NCI-H82 treated with DMSO at 0.1 percent for 48 hours (cell line): ENCODE measurements around the gene KCNA10.

Experiments
- DNase-seq: peaks from one replicate; lab custom pipeline; 2025; ENCODE audit not compliant: unreplicated experiment; lab: John Stamatoyannopoulos, UW

Gene KCNA10

DNA sequence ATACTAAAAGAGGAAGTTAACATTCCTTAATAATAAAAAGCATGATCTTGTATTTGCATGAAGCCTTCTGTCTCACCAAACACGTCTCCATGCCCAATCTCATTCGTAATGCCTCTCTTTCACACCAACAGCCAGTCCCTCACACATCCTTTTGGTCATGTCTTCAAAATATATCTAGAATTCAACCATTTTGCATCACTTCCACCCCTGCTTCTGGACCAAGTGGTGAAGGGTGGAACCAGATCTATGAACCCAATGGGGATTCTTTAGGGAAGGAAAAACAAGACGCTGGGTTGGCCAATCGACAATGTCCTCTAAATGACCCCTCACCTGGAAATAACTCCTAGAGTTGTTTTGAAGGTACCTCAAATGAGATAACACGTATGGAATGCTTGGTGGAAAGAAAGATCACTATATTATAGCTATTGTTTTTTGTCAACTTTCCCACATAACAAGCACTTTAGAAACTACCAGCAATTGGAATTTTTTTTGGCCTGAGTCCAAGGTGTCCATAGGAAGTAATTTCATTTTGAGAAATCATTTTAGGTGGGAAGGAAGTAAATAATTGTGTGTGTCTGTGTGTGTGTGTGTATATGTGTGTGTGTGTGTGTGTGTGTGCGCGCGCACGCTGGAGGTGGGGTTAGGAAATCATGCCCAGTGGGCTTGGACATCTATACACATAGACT, at the start of gene KCNA10:
Gene KCNA10, minus strand, starts transcription at position 51 of the 686 bp plus-strand sequence. CDS start 388 bp downstream, outside the sequence.
- no peak for DNase-seq

DNA sequence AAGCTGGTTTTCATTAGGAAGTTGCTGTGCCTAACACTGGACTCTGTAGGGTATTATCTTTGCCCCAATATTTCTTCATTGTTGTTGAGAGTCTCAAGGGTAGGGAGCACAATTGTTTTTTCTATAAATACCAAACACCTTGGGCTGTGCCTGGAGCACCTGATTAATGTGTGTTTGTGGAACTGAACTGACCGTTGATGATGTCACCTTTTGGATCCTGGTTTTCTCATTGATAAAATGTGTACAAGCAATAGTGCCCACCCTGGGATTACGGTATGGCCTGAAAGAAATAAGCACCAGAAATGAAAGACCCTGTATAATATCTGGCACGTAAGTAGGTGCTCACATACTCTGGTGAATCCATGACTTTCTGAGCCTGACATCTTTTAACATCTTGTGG, 47.9 kb upstream of the KCNA10 start:
- DNase-seq = no peak

DNA sequence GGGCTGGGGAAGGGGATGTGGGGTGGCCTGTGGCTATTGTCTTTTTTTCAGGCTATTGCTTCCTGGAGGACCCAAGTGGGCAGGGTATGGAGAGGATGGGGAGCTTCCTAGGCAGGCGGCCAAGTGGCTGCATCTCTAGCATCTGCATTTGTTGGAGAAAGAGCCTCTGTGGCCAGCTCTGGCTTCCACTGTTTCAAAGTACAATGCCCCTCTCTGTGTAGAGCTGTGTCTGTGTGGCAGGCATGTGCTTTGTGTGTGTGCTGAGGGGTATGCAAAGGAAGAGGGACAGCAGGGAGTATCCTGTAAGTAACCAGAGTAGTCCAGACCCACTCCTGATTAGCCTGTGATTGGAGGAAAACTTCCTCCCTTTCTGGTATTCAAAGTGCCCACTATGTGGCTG, 46.6 kb upstream of the KCNA10 start:
- DNase-seq = no peak

DNA sequence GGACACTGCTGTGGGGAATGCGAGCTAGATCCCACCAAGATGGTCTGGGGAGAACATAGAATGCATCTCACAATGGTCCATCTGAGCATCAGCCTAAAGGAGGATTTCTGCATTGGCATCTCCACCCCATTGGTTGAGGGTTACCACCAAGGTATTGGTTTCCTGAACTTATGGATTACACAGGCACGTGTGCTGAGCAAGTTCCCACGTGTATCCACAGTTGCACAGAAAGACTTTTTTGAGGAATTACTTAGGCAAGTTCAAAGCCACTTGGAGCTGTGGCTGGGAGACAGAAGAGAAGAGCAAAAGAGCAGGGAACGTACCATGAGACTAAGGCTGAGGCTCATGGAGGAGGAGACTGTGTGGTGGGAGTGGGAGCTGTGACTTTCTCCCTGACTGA, 44.1 kb upstream of the KCNA10 start:
- no peak for DNase-seq

DNA sequence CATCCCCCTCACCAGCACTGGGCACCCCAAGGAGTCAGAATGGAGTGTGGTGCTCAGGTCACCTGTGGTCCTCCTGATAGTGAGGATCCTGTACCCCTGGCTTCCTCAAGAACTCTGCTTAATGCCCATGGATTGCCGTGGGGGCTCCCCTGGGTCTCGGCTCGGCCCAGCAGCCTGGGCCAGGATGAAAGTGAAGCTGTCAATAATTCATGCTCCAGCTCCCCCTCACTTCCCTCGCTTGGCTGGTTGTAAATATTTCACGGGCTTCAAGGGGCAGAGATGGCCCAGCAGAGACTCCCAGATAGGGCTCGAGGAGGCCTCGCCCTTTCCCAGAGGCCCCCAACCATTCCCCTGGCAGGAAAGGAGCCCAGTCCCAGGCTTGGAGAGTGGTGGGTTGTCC, 42.6 kb upstream of the KCNA10 start:
- no peak for DNase-seq

DNA sequence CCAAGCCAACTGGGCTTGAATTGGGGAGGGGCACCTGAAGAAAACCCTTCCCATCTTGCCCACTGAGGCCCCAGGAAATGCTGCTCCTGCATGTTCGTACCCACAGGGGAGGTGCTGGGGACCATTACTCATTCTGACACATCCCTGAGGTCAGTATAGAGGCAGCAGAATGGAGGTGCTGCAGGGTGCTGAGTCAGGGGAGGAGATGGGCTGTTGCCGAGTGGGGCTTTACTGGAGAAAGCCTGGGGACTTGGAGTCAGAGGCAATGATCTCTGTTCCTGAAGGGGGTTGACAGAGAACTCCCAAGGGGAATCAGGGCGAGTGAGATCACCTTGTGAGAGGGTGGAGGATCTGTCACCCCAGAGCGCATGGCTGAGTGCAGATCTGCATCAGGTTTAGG, 40.2 kb upstream of the KCNA10 start:
- DNase-seq = no peak

DNA sequence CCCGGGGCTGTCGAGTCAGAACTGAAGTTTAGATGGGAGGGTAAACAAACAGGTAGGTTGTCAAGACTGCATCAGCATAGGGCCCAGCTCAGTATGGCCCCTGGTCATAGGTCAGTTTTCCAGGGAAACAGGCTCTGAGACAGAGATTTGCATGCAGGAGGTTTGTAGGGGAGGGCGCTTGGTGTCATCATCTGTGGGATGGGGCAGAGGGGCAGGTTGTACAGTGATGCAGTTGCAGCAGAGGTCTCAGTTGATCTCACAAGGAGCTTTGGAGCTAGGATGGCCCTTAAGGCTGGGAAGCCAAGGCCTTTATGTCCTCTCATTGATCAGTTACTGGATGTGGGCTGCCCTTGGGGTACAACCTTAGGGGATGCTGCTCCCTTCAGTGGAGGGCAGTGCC, 38.5 kb upstream of the KCNA10 start:
- DNase-seq = no peak

DNA sequence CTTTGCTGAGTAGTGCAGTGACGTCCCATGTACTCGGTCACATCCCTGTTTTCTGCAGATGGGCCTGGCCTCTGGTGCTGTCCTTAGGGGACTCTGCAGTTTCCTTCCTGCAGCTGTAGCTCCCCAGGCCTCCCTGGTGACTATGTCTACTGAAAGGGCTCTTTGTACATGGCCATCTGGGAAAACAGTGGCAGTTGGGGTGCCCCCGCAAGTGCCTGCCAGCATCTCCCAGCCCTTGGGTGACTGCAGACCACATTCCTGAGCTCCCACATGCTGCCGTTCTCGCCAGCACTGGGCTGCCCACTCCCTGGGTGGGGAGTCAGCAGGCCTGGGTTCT, 37.5 kb upstream of the KCNA10 start:
- DNase-seq = no peak

DNA sequence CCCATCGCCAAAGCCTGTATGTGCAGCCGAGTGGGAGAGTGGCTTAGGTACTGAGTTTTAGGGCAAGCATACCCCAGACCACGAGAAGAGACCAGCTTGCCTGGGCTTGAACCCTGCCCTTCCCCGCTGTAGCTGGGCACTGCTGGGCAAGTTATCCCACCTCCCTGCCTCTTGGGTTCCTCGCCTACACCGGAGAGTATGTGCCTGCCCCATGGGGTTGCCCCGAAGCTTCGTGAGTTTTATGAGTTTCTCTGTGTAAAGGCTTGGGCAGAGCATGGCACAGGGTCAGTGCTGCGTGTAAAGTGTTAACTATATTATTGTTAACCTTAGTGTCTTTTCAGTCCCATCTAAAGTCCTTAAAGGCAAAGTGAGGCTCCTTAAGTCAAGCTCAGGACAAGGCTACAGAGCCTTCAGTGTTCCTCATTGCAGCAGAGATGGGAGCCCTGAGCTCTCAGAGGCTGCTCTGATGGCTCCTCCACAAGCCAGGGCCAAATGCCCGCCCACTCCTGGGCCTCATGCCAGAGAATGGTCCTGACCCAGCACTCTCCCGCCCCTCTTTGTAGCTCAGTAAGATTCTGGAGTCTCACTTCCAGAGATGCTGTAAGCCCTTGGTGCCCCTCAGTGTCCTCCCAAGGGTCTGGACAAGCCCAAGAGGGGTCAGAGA, 37.0 kb upstream of the KCNA10 start:
- DNase-seq = no peak

DNA sequence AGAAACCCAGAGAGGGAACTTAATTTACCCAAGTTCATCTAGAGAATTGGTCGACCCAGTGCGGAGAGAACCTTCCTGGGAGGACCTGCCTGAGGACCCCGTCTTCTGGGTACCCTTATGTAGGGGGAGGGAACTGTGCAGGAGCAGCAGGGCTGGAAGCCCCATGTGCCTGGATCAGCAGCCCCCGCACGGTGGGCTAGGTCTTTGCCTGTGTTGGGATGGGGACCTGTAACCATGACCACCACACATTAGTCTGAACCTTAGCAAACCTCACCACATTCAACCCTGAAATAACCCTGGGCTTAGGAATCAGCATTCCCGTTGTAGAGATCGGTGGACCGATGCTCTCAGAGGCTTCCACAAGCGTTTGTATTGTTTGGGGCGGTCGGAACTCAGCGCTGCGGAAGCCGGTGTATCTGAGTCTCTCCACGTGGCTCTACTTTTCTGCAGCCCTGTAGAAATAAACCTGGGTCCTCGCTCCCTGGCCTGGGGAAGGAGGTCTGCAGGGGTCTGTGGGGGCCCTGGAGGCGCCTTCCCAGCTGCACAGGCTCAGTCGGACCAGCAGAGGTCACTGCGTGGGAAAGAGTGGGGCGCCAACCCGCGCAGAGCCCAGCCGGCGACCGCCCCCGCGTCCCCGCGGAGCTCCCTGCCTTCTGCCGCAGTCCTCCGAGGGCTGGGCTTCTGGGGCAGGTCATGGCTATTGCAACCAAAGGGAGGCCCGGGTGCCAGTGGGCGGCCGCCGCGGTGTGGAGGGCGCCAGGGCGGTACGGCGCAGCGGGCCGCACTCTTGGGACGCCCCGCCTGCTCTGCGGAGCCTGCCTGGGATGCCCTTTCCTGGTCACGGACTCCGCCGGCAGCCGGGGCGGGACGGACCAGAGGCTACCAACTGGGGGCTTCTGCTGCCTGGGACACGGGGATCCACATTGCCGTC, 36.2 kb upstream of the KCNA10 start:
- no peak for DNase-seq

DNA sequence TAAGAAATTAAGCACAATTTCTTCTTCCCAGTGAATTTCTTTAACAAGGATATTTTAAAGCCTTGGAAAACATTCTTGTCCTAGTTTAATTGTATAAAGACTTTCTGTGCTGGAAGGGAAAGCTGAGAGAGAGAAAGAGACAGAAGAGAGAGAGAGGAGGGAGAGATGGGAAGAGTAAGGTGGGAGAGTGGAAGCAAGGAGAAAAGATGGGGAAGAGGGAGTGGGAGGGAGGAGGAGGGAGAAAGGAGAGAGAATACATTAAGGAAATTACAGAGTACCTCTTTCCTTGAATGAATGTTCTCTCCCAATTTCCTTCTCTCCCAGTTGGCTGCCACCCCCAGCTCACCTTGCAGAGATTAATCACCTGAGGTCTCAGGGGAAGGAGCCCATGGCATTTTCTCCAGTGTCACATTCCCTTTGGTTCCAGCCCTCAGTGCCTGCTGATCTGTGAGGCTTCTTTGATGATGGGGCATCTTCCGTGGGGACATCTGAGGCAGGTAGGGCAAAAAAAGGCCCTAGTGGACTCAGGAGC, 32.4 kb upstream of the KCNA10 start:
- no peak for DNase-seq

DNA sequence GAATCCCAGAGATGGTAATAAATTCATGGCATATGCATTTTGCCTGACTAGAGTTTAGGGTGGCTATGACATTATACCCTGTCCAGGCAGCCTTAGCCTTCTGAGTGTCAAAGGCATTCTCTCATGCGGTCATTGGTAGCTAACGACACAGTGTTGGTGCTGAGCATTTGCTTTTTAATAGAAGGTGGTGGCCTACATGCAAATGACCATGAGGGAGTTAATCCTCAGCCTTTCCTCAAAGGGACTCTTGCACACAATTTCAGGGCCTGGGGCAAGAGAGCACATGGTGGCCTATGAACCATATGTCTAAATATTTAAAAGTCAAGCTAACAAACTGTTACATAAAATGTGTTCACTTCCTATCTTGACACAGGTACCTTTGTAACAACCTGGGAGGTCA, 30.9 kb upstream of the KCNA10 start:
- no peak for DNase-seq

DNA sequence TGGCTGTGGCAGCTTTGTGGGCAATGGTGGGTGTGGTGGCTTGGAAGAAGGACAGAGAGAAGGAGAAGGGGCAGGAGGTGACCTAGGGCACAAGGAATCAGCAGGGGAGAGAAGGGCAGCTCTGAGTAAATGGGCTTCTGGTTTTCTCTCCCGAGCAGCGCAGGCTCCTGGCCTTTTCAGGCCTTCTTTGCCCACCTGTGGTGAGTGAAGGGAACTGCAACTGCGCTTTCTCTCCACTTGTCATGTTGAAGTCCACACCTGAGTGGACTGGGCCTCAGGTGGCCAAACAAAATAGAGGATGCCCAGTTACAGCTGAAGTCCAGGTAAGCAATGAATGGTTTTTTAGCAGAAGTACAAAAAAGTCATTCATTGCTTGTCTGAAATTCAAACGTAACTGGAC, 29.4 kb upstream of the KCNA10 start:
- no peak for DNase-seq

DNA sequence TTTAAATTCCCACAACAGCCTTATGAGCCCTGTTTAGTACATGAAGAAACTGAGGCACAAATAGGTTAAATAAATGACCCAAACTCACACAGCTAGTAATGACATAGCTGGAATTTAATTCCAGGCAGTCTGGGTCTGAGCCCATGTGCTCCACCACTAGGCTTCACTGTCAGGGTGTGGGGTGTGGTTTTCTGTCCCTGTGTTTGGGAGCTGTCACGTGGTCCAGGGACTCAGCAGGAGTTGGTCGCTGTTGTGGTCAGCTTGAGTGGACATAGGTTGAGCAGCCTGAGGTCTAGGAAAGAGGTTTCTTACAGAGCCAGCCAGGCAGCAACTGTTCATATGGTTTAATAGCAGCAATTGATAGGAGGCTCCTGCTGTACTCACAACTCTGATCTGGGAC, 28.0 kb upstream of the KCNA10 start:
- no peak for DNase-seq

DNA sequence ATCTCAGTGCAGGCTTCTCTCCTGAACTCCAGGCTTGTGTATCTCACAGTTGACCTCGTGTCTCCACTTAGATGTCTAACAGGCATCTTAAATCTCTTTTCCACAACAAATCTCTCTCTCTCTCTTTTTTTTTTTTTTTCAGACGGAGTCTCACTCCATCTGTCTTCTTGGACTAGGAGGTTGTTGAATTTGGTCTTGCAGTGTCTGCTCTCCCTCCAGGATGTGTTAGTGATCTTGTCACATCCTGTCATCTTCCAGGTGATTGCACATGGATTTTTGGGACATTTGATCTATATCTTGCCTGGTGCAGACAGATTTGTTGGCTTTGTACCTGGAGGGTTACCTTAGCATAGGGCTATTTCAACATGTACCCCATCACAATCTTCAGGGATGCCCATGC, 26.5 kb upstream of the KCNA10 start:
- no peak for DNase-seq

DNA sequence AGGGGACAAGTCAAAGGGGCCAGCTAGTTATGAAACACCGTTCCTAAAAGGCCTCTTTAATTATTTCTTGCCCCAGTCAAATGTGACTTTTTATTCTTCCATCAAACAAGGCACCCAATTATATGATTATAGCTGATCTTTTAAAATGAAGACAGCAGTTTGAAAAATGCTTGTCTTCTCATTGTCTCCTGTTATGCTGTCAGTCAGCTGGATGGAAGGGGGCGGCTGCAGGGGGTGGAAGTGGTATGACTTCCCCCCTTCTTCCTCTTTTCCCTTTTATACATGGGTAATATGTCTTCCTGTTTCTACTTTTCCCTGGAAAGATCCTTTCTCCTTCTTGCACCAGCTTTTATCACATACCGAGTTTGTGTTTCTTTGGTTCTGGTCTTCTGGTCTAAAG, 25.8 kb upstream of the KCNA10 start:
- no peak for DNase-seq

DNA sequence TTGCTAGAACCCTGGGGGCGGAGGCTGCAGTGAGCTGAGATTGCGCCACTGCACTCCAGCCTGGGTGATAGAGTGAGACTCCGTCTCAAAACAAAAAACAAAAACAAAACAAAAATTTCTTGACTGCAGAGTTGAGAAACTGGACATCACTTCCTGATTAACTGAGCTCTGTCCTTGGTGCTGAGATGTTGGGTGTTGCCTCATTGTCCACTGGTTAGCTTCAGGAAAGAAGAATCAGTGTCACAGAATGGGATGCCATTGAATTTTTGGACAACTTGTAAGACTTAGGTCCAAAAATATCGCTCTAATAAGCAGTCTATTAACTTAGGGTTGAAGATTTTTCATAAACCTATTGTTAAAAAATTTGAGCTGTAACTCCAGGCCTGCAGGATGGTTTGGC, 23.8 kb upstream of the KCNA10 start:
- no peak for DNase-seq

DNA sequence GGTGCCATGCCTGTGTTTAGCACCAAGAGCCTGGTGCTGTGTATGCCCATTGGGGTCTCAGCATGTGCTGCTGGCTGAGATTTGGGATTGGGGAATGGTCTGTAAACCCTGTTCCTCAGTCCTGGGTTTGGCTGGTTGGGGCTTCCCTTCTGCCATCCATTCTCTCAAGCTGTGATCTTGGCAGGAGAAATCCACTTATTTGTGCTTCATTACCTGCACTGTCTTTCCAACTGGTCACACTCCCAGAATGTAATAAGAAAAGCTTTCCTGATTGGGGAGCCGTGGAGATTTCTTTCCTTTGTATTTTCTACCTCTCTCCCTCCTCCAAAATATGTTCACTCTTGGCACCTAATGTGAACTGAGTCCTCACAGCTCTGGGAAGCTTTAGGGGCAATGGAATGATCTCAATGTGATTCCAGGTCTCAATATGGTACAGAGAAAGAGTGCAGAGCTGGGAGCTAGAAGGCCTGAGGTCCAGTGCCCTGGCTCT, 23.0 kb upstream of the KCNA10 start:
- DNase-seq = no peak

DNA sequence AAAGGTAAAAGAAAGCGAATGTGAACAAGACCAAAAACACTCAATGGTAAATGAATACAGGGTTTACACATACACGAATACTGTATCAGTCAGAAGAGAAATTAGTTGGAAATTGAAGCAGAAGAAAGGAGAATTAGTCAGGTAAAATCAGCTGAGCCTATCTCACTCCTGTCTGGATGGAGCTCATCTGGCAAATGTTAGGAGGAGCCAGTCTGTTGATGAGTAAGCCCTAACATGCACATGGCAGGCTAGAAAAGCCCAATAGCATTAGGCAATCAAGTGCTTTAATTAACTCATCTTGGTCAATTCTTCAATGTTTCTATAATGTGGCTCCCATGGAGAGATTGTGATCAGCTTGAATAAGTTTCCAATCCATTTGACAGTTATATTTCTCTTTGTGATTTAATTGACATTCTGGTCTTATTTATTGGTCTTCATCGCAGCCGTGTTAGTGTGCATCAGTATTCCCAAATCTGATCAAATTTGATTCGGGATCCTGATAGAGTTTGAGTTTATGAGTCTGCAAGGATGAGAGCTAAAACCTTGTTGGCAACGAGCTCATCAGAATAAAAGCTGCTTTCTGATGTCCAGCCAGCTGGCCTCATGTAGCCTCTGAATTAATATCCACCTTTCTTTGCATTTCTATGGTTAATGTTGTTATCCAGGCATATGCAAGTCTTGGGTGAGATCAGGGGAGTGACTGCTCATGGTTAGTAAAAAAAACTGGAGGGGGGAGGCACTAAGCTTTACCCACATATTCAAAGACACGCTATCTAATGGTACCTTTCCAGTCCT, 22.1 kb upstream of the KCNA10 start:
- no peak for DNase-seq

DNA sequence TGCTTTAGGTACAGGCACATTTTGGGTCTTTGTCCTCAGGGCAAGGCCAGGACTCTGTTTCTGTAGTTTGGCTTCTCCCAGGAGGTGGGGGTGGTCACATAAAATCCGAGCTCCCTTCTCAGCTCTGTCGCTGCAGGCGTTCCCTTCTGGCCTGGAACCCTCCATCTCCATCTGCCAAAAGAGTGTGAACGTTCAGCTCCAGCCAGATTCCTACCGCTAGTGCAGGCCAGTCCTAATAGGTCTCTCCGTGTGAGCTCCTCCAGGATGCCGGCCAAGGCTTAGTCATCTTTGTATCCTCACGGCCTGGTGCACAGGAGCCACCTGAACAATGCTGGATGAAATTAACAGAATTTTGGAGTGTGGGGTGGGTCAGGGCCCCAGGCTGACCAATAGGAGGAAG, 19.9 kb upstream of the KCNA10 start:
- DNase-seq = no peak

DNA sequence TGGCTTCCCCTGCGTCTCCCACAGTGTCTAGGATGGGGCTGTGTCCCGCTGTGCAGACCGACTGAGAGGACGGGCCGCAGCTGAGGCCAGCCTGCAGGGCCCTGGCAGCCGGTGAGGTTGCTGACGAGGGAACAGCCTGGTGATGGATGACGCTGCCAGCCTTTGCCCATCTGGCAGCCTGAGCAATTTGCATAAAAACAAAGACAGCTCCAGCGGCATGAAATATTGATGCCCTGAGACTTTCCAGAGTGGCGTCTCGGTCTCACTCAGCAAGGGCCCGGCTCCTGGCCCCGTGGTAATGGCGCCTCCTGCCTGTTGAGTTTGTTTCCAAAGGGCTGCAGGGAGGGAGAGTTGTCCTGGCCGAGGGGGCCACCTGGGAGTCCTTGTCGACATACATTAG, 19.1 kb upstream of the KCNA10 start:
- no peak for DNase-seq
